K562 (cell line): ENCODE results near the gene SIGLEC9. TPM values are rescaled to one million over a fixed set of nuclear protein-coding genes. Genes with fewer than 3 reads are reported as not detected.

Experiments
- ATAC-seq: fragments of 200-7000 bp; cut with Tn5 transposase; 3 replicates; pipeline ENCODE4 v1.9.1; 2020; ENCODE audit warnings: moderate library complexity
- BruUV-seq: library from RNA; stranded (reverse); fragments of 400-500 nt; replicated peaks from 2 replicates; lab custom pipeline; 2021; lab: Mats Ljungman, UMichigan
- CTCF ChIA-PET: fragments of 300-600 bp; formaldehyde crosslinking; extraction: SDS; loops from one replicate; lab custom pipeline; 2021; ENCODE audit warnings: low intra/inter-chr PET ratio; lab: Yijun Ruan, JAX
- POLR2A ChIA-PET: fragments of 300-600, 350-650 bp; sonication (Branson Sonifier 250); formaldehyde crosslinking; extraction: SDS; loops from one replicate; lab custom pipeline; 2021; ENCODE audit warnings: antibody characterized with exemption, inconsistent platforms; lab: Yijun Ruan, JAX
- DNase-seq, 4 experiments: peaks; one replicate each; pipeline versions ENCODE4 v3.0.0 to v3.0.0-alpha.2; 2011 to 2018; ENCODE audit warnings: low spot score in 3 of 4, mixed read lengths in 3 of 4; ENCODE audit errors: extremely low read depth in 1 of 4
- FAIRE-seq: peaks from 2 replicates; lab custom pipeline; 2011; peaks lifted over from hg19 to GRCh38; lab: Jason Lieb, UNC
- H2AFZ ChIP-seq: 2 replicates; pipeline ENCODE4 v1.6.0; 2011; ENCODE audit warnings: low read depth, low read length, control low read depth, inconsistent platforms
- H3K27ac ChIP-seq: fragments of 200-600 bp; 3 replicates; pipeline ENCODE4 v1.8.0; 2011; ENCODE audit warnings: low read depth, mild to moderate bottlenecking, control low read depth, inconsistent platforms, low read length, moderate library complexity, mixed read lengths; ENCODE audit errors: extremely low read depth
- H3K27me3 ChIP-seq, 2 experiments: fragments of 300-600 bp in 1 of 2; 2 replicates in 1 of 2; 3 replicates in 1 of 2; pipeline versions ENCODE4 v1.6.0 to v1.8.0; 2011; ENCODE audit warnings: inconsistent platforms in 2 of 2, low read length in 2 of 2, mild to moderate bottlenecking in 1 of 2, mixed read lengths in 1 of 2, moderate library complexity in 1 of 2; ENCODE audit not compliant: control insufficient read depth in 2 of 2, insufficient read depth in 2 of 2
- H3K36me3 ChIP-seq: fragments of 300-600 bp; 3 replicates; pipeline ENCODE4 v1.8.0; 2011; ENCODE audit warnings: mild to moderate bottlenecking, low read length, inconsistent platforms; ENCODE audit not compliant: control insufficient read depth, insufficient read depth
- H3K4me1 ChIP-seq, 2 experiments: fragments of 200-600 bp in 1 of 2; replicated peaks in 1 of 2; 2 replicates in 1 of 2; 3 replicates in 1 of 2; pipeline versions ENCODE4 v1.5.1 to v1.8.0; 2011; ENCODE audit warnings: inconsistent platforms in 2 of 2, low read length in 2 of 2, mild to moderate bottlenecking in 1 of 2, mixed read lengths in 1 of 2, moderate library complexity in 1 of 2; ENCODE audit not compliant: control insufficient read depth in 2 of 2, insufficient read depth in 2 of 2
- H3K4me2 ChIP-seq: 2 replicates; pipeline ENCODE4 v1.6.1; 2011; ENCODE audit warnings: low read length, control low read depth, inconsistent platforms, mixed read lengths; ENCODE audit not compliant: insufficient read depth
- H3K4me3 ChIP-seq: fragments of 200-600 bp; sonication (generic), shearing (Covaris generic); 2 replicates; pipeline ENCODE4 v1.5.1; 2016; ENCODE audit warnings: control low read depth, inconsistent platforms
- H3K79me2 ChIP-seq: fragments of 200-600 bp; 3 replicates; pipeline ENCODE4 v1.8.0; 2011; ENCODE audit warnings: low read length, inconsistent platforms; ENCODE audit not compliant: control insufficient read depth, insufficient read depth
- H3K9ac ChIP-seq, 2 experiments: 2 replicates each; pipeline versions ENCODE4 v1.6.0 to v1.6.1; 2011; ENCODE audit warnings: low read depth in 2 of 2, low read length in 2 of 2, control low read depth in 1 of 2, inconsistent platforms in 1 of 2, mild to moderate bottlenecking in 1 of 2, mixed read lengths in 1 of 2; ENCODE audit not compliant: insufficient read depth in 1 of 2
- H3K9me1 ChIP-seq: one replicate; pipeline ENCODE4 v1.6.0; 2011; ENCODE audit warnings: inconsistent platforms, mild to moderate bottlenecking, low read length, moderate library complexity; ENCODE audit not compliant: control insufficient read depth, insufficient read depth
- H3K9me3 ChIP-seq: replicated peaks from 2 replicates; pipeline ENCODE4 v1.5.1; 2011; ENCODE audit warnings: low read depth, low read length, inconsistent platforms; ENCODE audit not compliant: control insufficient read depth, insufficient read depth
- H4K20me1 ChIP-seq: replicated peaks from 2 replicates; pipeline ENCODE4 v1.6.1; 2011; ENCODE audit warnings: low read length, inconsistent platforms, mixed read lengths; ENCODE audit not compliant: control insufficient read depth, insufficient read depth
- BRF2 ChIP-seq: IDR thresholded peaks from 3 replicates; pipeline ENCODE4 v1.6.1; 2011; ENCODE audit warnings: borderline replicate concordance, mild to moderate bottlenecking; ENCODE audit not compliant: insufficient read length, insufficient read depth
- ELK1 ChIP-seq: sonication (generic); formaldehyde crosslinking; IDR thresholded peaks from 2 replicates; pipeline ENCODE4 v1.8.1; 2022; ENCODE audit warnings: missing genetic modification reagents
- KAT8 ChIP-seq: fragments of 450-650 bp; IDR thresholded peaks from 2 replicates; pipeline ENCODE4 v1.6.1; 2016; ENCODE audit warnings: low read depth, mild to moderate bottlenecking
- MECOM ChIP-seq: fragments of 250-450 bp; sonication (Bioruptor Pico); IDR thresholded peaks from 2 replicates; pipeline ENCODE4 v1.8.0; 2022; ENCODE audit warnings: inconsistent platforms
- PCBP1 ChIP-seq: fragments of 200-400 bp; formaldehyde crosslinking; IDR thresholded peaks from 2 replicates; pipeline ENCODE4 v1.6.1; 2018; ENCODE audit warnings: mild to moderate bottlenecking, low read depth, low read length; ENCODE audit not compliant: poor library complexity, severe bottlenecking
- TBP ChIP-seq: optimal IDR thresholded peaks from 2 replicates; pipeline ENCODE3; 2011; ENCODE audit warnings: low read depth, low read length, improper control_type of control experiment
- ZFP1 ChIP-seq: fragments of 450-650 bp; formaldehyde crosslinking; IDR thresholded peaks from 2 replicates; pipeline ENCODE4 v1.4.0; 2020; ENCODE audit warnings: mild to moderate bottlenecking, mixed read lengths
- ZNF134 ChIP-seq: fragments of 250-450 bp; sonication (Bioruptor Pico); conservative IDR thresholded peaks from 2 replicates; pipeline ENCODE4 v1.4.0; 2020
- ZNF224 ChIP-seq: sonication (generic); formaldehyde crosslinking; IDR thresholded peaks from 2 replicates; pipeline ENCODE4 v1.8.0; 2022; ENCODE audit warnings: mild to moderate bottlenecking, missing genetic modification reagents
- ZNF589 ChIP-seq: fragments of 200-800 bp; sonication (Bioruptor generic); IDR thresholded peaks from 2 replicates; pipeline ENCODE4 v1.6.1; 2016; ENCODE audit warnings: low read depth, missing genetic modification characterization, missing compliant biosample characterization
- ZNF830 ChIP-seq: fragments of 250-450 bp; sonication (Bioruptor Pico); IDR thresholded peaks from 2 replicates; pipeline ENCODE4 v1.5.0; 2021; ENCODE audit warnings: mild to moderate bottlenecking
- WGBS: fragments of 100-300 bp; shearing (Covaris generic); methylation state at CpG from one replicate; pipeline ENCODE4 v1.1.6; 2016; ENCODE audit warnings: low coverage, mixed read lengths; ENCODE audit not compliant: insufficient coverage; ENCODE audit errors: missing lambda C conversion rate; 5-methylcytosine and 5-hydroxymethylcytosine counted together
- in situ Hi-C: fragments of 300-500 bp; cut with MboI; formaldehyde crosslinking; loops from 4 replicates; pipeline ENCODE4 v1.15.0; 2018; ENCODE audit warnings: inconsistent platforms, mixed read lengths
- intact Hi-C: fragments of 100-400 bp; cut with micrococcal nuclease; formaldehyde crosslinking; loops from 2 replicates; pipeline ENCODE4 v1.14.2; 2022
- polyA plus RNA-seq, 8 experiments: library from polyadenylated mRNA; depleted of rRNA in 4 of 8; stranded (reverse) in 5 of 8; unstranded in 3 of 8; fragments of >200 nt; fragmentation: Nextera tagmentation in 2 of 8; fragmentation: Illumina TruSeq in 1 of 8; extraction: Ambion mirVana in 2 of 8; extraction: Trizol in 1 of 8; gene quantifications; 2 replicates each; pipeline versions ENCODE4 v1.2.1 to v1.2.3, GENCODE V29; 2011 to 2014; ENCODE audit warnings: inconsistent platforms in 1 of 8, missing spikeins in 1 of 8
- total RNA-seq, 7 experiments: library from RNA; depleted of rRNA in 6 of 7; stranded (reverse); fragments of >200 nt in 6 of 7; fragmentation: Illumina TruSeq in 2 of 7; extraction: Trizol in 2 of 7; gene quantifications; 2 replicates each; pipeline versions ENCODE4 v1.2.1 to v1.2.3, GENCODE V29; 2011 to 2021; ENCODE audit warnings: low replicate concordance in 1 of 7

Gene SIGLEC9
- total and polyA plus RNA-seq, 9 of the 15 experiments (the other 6 are each of a cell fraction or from before 2014, with no cell fraction given) = 0.09 to 0.34 (median 0.22) TPM; not detected in 4

GRCh38 chr19:51082611-51083010 is 42.1 kb upstream of the SIGLEC9 start, which contains the start of gene KLK14:
Gene KLK14 (minus strand): TSS chr19:51082887. CDS start chr19:51082614, 273 bp downstream.
- Histone ChIP-seq H3K27ac (no peak within 1 kb of the TSS), H3K4me3 (no peak within 1 kb of the TSS), H3K4me1 (peaks cover 0 to 10% of the 10 kb centered on the region in 2 experiments; a peak in 2 of 5 replicates), H3K9me1 (no peaks in the 10 kb centered on the region), H3K4me2 (no peak within 1 kb of the TSS), H4K20me1 (no peaks in the 10 kb centered on the region; the same call in 1 of the 2 replicates), H2AFZ (no peak within 1 kb of the TSS), H3K27me3 (peaks cover 23 to 78% of the 10 kb centered on the region in 2 experiments; a peak in 4 of 5 replicates), H3K36me3 (no peaks in the 10 kb centered on the region), H3K9me3 (no peaks in the 10 kb centered on the region), H3K9ac (no peak within 1 kb of the TSS), H3K79me2 (no peaks in the 10 kb centered on the region)
- BruUV-seq = no TSS peak
- intact Hi-C loops (no loop called here), in situ Hi-C loops (no loop called here)
- POLR2A ChIA-PET = no interaction called here
- CTCF ChIA-PET = no interaction called here
- ATAC-seq = no peak
- FAIRE-seq = no peak
- TF ChIP-seq BRF2 (no peak), ELK1 (CRISPR knock-in tag) (no peak), ZFP1 (CRISPR knock-in tag) (no peak), ZNF830 (CRISPR knock-in tag) (no peak), MECOM (CRISPR knock-in tag) (no peak), PCBP1 (no peak), TBP (no peak), KAT8 (no peak), ZNF224 (no peak), ZNF589 (CRISPR knock-in tag) (no peak), ZNF134 (CRISPR knock-in tag) (no peak)
- no peak for DNase-seq
- 2% methylated on average over 4 of the region's 7 CpGs for WGBS
